ACC112 (cell line): ENCODE data around the gene FOXO1.

Source experiments
- H2AFZ ChIP-seq: fragments of 200-600 bp; sonication (generic); one replicate; pipeline ENCODE4 v1.6.0; 2017; ENCODE audit warnings: antibody characterized with exemption, low read length; ENCODE audit not compliant: unreplicated experiment
- H3K27ac ChIP-seq: fragments of 200-600 bp; sonication (generic); 2 replicates; pipeline ENCODE4 v1.5.1; 2014; ENCODE audit warnings: low read depth, mild to moderate bottlenecking, antibody characterized with exemption, low read length, moderate library complexity
- H3K27me3 ChIP-seq: fragments of 200-600 bp; sonication (generic); 2 replicates; pipeline ENCODE4 v1.6.1; 2014; ENCODE audit warnings: mild to moderate bottlenecking, antibody characterized with exemption, low read length, moderate library complexity, mixed read lengths; ENCODE audit not compliant: insufficient read depth
- H3K36me3 ChIP-seq: fragments of 200-600 bp; sonication (generic); 2 replicates; pipeline ENCODE4 v1.6.1; 2016; ENCODE audit warnings: mild to moderate bottlenecking, antibody characterized with exemption, low read length, moderate library complexity, mixed read lengths; ENCODE audit not compliant: insufficient read depth
- H3K4me1 ChIP-seq: fragments of 200-600 bp; sonication (generic); one replicate; pipeline ENCODE4 v1.6.1; 2016; ENCODE audit warnings: low read length, mixed read lengths; ENCODE audit not compliant: insufficient read depth, unreplicated experiment, control insufficient read depth
- H3K4me3 ChIP-seq: fragments of 200-600 bp; sonication (generic); 2 replicates; pipeline ENCODE4 v1.5.1; 2014; ENCODE audit warnings: mild to moderate bottlenecking, low read depth, low read length
- H3K79me2 ChIP-seq: fragments of 200-600 bp; sonication (generic); one replicate; pipeline ENCODE4 v1.6.0; 2016; ENCODE audit warnings: low read length; ENCODE audit not compliant: control insufficient read depth, unreplicated experiment, insufficient read depth

The FOXO1 gene

GRCh38 chr13:40618581-40619478 is 47.6 kb downstream of the FOXO1 start:
- H3K36me3 ChIP-seq: no peaks in the 10 kb centered on the region; the same call in 1 of the 2 replicates
- H2AFZ ChIP-seq: no peak overlapping the region
- H3K27ac ChIP-seq: peak overlapping the region; percentile 24; the same call in 1 of the 2 replicates
- H3K4me3 ChIP-seq: peak overlapping the region; percentile 40
- peaks cover 40% of the 10 kb centered on the region for H3K79me2 ChIP-seq
- no peaks in the 10 kb centered on the region for H3K27me3 ChIP-seq
- H3K4me1 ChIP-seq: peaks cover 18% of the 10 kb centered on the region

- no peaks in the 10 kb centered on the region for H3K27me3 ChIP-seq
- H3K79me2 ChIP-seq: peaks cover 32% of the 10 kb centered on the region
- H2AFZ ChIP-seq: no peak overlapping the region
- H3K36me3 ChIP-seq: no peaks in the 10 kb centered on the region; the same call in 1 of the 2 replicates
- no peak overlapping the region for H3K4me3 ChIP-seq
- peaks cover 16% of the 10 kb centered on the region for H3K4me1 ChIP-seq
- H3K27ac ChIP-seq: no peak overlapping the region
Observed at GRCh38 chr13:40617801-40618356, 48.6 kb downstream of the FOXO1 start.

GRCh38 chr13:40615619-40616018 is 50.8 kb downstream of the FOXO1 start:
- no peaks in the 10 kb centered on the region for H3K27me3 ChIP-seq
- H3K79me2 ChIP-seq: peaks cover 25% of the 10 kb centered on the region
- no peak overlapping the region for H3K27ac ChIP-seq
- H3K36me3 ChIP-seq: no peaks in the 10 kb centered on the region; the same call in 1 of the 2 replicates
- no peak overlapping the region for H3K4me3 ChIP-seq
- peaks cover 17% of the 10 kb centered on the region for H3K4me1 ChIP-seq
- no peak overlapping the region for H2AFZ ChIP-seq

GRCh38 chr13:40613914-40614313 is 52.5 kb downstream of the FOXO1 start:
- no peaks in the 10 kb centered on the region for H3K27me3 ChIP-seq
- H3K4me1 ChIP-seq: peaks cover 16% of the 10 kb centered on the region
- no peaks in the 10 kb centered on the region; the same call in 1 of the 2 replicates for H3K36me3 ChIP-seq
- peaks cover 18% of the 10 kb centered on the region for H3K79me2 ChIP-seq
- no peak overlapping the region for H3K4me3 ChIP-seq
- H2AFZ ChIP-seq: no peak overlapping the region
- H3K27ac ChIP-seq: no peak overlapping the region

- H2AFZ ChIP-seq: no peak overlapping the region
- H3K79me2 ChIP-seq: peaks cover 14% of the 10 kb centered on the region
- H3K36me3 ChIP-seq: no peaks in the 10 kb centered on the region; the same call in 1 of the 2 replicates
- no peak overlapping the region for H3K27ac ChIP-seq
- no peak overlapping the region for H3K4me3 ChIP-seq
- H3K27me3 ChIP-seq: no peaks in the 10 kb centered on the region
- H3K4me1 ChIP-seq: peaks cover 10% of the 10 kb centered on the region
Observed at GRCh38 chr13:40613192-40613818, 53.1 kb downstream of the FOXO1 start.

GRCh38 chr13:40612041-40612440 is 54.4 kb downstream of the FOXO1 start:
- no peaks in the 10 kb centered on the region; the same call in 1 of the 2 replicates for H3K36me3 ChIP-seq
- peaks cover 8% of the 10 kb centered on the region for H3K79me2 ChIP-seq
- no peak overlapping the region for H3K27ac ChIP-seq
- H3K4me1 ChIP-seq: peaks cover 10% of the 10 kb centered on the region
- no peak overlapping the region for H2AFZ ChIP-seq
- H3K4me3 ChIP-seq: no peak overlapping the region
- H3K27me3 ChIP-seq: no peaks in the 10 kb centered on the region

GRCh38 chr13:40611635-40612034 is 54.8 kb downstream of the FOXO1 start:
- no peak overlapping the region for H3K4me3 ChIP-seq
- no peak overlapping the region for H2AFZ ChIP-seq
- H3K4me1 ChIP-seq: peaks cover 10% of the 10 kb centered on the region
- H3K27ac ChIP-seq: no peak overlapping the region
- no peaks in the 10 kb centered on the region for H3K27me3 ChIP-seq
- peaks cover 8% of the 10 kb centered on the region for H3K79me2 ChIP-seq
- H3K36me3 ChIP-seq: no peaks in the 10 kb centered on the region; the same call in 1 of the 2 replicates

GRCh38 chr13:40611004-40611403 is 55.4 kb downstream of the FOXO1 start:
- Histone ChIP-seq H3K4me3 (no peak overlapping the region), H3K4me1 (peaks cover 10% of the 10 kb centered on the region), H3K27me3 (no peaks in the 10 kb centered on the region), H3K36me3 (no peaks in the 10 kb centered on the region; the same call in 1 of the 2 replicates), H2AFZ (no peak overlapping the region), H3K27ac (peak overlapping the region; percentile 15; the same call in 1 of the 2 replicates), H3K79me2 (peaks cover 8% of the 10 kb centered on the region)

GRCh38 chr13:40609972-40610726 is 56.3 kb downstream of the FOXO1 start:
- no peak overlapping the region for H3K4me3 ChIP-seq
- no peak overlapping the region for H2AFZ ChIP-seq
- no peaks in the 10 kb centered on the region for H3K27me3 ChIP-seq
- H3K36me3 ChIP-seq: no peaks in the 10 kb centered on the region; the same call in 1 of the 2 replicates
- peaks cover 10% of the 10 kb centered on the region for H3K4me1 ChIP-seq
- H3K79me2 ChIP-seq: peaks cover 7% of the 10 kb centered on the region
- peak overlapping the region; percentile 15; the same call in 1 of the 2 replicates for H3K27ac ChIP-seq

- Histone ChIP-seq H2AFZ (no peak overlapping the region), H3K27ac (no peak overlapping the region), H3K36me3 (no peaks in the 10 kb centered on the region; the same call in 1 of the 2 replicates), H3K4me3 (no peak overlapping the region), H3K27me3 (no peaks in the 10 kb centered on the region), H3K79me2 (peaks cover 7% of the 10 kb centered on the region), H3K4me1 (peaks cover 10% of the 10 kb centered on the region)
Observed at GRCh38 chr13:40608308-40608707, 58.1 kb downstream of the FOXO1 start.
